Nucleus accumbens (tissue), 56 donors: ENCODE measurements around the gene PIEZO2.
"Not testable (repeated sequence)": the region's sequence is repeated elsewhere in the genome, so short reads cannot be mapped to it uniquely, and the experiment has no call there.

Experiments used
- DNase-seq, 56 donors: peaks; one replicate each; lab custom pipeline; 2025; lab: John Stamatoyannopoulos, UW

The PIEZO2 gene

DNA sequence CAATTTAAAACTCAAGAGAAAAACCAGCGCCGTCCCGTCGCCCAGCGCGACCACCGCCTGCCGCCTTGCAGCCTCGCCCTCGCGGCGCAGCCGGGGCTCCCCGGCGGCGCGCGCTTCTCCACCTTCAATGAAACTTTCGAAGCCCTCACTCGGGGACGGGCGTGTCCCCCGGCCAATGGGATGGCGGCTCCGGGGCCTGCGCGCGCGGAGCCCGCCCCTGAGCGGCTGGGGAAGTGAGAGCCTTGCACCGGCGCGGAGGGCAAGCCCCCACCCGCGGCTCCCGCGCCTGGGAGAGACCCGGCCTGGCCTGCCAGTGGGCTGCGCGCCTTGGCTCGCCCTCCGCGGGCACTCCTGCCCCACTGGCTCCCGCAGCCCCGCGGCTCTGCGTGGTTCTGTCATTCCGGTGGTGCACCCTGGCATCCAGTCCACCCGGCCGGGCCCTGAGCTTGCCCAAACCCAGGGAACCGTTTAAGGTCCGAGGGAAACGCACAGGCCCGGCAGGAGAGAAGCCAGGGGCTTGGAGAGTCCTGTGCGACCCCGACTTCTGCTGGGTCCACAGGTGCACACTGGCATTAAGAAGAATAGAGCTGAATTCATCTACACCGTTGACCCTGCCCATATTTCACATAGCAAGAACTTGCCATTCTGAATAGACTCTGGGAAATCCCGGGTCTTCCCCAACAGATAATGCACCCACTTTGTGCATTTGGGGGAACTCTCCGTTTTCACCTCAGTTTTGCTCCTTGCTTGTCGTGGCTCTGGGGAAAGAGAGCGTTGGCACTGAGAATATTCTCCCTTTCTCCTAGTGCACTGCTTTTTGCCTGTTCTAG lies at the start of gene PIEZO2:
TSS of gene PIEZO2 (minus strand) at position 129 of the 830 bp plus-strand sequence. CDS start 981 bp downstream, outside the sequence.
- DNase-seq, result peak in 52 of 56 donors; percentile 11 to 89 (median 64)

DNA sequence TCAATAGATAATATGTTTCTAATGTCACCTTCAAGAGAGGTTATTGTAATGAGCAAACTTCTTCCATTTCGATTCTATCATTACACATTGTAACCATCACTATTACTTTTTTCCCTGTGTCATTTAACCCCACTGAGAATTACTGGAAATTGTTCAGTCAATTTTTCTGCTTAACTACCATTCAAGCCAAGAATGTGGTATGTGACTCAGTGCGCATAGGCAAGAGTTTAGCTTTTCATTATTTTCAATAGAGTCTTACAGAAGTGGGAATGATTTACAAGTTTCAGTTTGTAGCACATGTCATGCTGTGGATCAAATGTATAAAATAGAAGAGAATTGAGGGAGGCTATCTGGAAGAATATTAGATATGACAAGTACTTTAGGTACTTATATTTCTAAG lies 34.3 kb upstream of the PIEZO2 start:
- no peak for DNase-seq

DNA sequence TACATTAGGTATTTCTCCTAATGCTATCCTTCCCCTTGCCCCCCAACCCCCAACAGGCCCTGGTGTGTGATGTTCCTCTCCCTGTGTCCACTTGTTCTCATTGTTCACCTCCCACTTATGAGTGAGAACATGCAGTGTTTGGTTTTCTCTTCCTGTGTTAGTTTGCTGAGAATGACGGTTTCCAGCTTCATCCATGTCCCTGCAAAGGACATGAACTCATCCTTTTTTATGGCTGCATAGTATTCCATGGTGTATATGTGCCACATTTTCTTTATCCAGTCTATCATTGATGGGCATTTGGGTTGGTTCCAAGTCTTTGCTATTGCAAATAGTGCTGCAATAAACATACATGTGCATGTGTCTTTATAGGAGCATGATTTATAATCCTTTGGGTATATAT lies 32.3 kb upstream of the PIEZO2 start:
- not testable (repeated sequence) for DNase-seq

DNA sequence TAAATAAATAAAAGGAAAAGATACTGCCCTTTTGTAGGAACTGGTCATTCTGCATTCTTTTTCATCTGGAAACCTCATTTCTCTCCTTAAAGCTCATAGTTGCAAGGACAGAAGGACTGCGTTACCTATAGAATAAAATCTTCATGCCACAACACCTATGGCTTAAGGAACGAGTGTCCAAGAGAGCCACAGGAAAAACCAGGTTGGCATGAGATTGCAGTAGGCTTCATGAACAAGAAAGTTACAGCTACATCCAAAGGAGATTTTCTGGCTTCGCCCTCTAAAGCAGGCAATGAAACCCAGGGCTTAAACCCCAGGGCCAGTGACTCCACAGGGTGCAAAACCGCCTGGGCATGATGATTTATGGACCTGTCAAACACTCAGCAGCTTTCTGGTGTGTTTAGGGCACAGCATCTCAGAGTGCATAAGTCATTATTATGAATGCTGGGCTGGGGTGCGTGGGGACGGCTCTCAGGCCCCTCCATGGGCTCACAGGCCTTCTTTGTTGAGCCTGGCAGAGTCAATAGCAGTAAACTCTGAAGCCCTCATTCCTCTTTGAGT lies 30.7 kb upstream of the PIEZO2 start:
- peak in 1 of 56 donors; percentile 0 for DNase-seq

DNA sequence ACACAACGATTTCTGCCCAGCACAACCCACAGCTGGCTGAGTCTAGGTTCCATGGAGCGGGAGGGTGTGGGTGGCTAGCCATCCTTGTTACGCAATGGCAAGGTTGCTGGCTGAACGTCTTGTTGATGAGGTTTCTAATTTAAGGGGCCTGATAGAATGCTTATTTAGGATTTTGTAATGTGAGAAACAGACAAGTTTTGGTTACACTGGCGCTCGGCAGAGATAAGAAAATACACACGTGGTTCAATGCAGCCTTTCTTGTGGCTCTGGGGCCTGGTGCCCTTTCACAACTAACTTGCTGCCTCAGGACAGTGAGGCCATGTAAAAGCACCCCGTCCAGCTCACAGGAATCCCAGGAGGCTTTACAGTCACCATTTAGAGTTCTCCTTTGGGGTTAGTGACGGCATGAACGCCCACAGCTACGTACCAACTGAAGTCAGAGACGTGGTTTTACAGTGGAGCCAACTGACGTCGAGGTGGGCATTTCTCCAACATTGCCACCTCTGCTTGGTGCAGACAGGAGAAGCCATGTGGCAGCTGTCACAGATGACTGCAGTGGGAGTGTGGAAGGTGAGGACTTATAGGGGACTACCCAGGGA lies 29.7 kb upstream of the PIEZO2 start:
- no peak for DNase-seq

DNA sequence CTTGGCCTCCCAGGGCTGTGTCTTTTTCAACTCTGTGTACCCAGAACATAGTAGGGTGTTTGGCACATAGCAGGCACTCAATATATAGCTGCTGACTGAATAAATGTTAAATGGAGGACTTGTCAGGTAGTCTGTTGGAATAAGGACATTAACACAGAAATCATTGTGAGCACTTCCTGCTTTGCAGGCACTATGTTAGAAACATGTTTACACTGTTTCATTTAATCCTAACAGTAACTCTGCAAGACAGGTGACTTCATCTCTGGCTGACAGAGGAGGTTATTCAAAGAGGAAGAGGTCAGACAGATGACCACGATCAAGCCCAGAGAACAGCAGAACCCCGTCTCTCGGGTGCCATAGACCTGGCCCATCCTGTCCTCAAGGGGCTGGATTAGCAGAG lies 28.0 kb upstream of the PIEZO2 start:
- no peak for DNase-seq

DNA sequence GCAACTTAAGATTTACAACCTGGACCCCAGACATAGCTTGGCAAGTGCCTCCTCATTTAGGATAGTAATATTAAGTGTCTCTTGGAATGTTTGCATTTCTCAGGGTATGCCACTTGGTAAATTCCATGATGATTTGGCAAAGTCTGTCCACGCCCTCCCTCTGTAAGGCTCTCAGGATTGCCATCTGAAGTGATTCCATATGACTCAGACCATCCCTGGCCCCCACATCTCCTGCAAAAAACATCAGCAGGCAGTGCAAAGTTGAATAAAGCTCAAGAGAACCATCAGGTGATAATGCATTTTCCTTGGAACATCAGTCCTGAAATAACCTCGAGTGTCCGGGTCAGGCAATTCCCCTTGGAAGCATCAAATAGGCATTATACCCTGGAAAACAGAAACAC lies 27.1 kb upstream of the PIEZO2 start:
- DNase-seq, result no peak

DNA sequence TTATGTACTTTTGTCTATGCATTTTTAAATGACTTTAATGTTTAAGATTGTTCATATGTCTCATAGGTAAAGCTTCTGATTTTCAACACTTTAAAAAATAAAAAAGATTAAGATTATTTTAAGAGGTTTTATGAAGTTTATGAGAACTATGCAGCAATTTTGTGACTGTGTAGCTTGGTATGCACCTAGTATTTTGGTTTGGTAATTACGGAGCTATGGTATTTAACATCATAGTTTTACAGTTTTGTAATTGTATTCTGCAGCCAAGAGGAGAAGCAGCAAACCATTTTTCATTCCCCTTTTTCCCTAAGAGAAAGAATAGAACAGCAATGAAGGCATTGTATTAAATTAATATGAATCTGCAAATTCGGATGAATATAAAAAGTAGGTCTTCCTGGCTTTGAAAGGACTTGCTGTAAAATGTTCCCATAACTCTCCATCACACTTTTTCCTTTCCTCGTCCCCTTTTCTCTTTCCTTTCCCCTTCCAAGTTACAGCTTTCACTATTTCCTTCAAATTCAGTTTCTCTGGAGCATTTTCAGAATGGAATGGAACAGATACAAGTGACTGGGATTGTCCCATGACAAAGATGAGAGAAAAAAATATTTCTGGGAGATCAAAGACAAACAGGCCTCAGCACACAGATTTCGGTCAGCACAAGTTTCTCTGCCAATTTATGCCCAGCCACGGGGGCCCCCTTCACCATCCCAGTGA lies 26.1 kb upstream of the PIEZO2 start:
- DNase-seq, result no peak

DNA sequence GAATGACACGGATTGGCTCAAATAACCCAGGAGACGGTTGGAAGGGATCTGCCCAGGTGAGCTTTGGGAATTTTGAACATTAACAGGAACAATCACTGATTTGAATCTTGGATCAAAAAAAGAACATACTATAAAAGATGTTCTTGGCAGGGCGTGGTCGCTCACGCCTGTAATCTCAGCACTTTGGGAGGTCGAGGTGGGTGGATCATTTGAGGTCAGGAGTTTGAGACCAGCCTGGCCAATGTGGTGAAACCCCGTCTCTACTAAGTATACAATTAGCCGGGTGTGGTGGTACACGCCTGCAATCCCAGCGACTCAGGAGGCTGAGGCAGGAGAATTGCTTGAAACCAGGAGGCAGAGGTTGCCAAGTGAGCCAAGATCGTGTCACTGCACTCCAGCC lies 24.8 kb upstream of the PIEZO2 start:
- not testable (repeated sequence) for DNase-seq

DNA sequence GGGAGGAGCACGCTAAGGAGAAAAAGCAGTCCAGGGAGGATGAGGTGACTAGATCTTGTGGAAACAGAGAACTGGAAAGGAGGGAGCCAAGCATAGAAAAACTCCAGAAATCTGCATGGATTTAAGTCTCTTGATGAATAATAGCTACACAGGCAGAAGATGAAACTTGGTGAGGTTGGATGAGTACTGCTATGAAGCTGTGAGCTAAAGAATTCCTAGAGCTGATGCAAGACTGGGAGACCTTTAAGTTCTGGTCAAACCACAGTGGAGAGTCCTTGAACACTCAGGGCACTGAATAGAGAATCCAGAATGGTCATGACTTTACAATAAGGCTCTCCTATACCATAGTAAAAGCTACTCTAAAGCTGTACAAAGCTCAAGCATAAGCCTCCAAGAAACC lies 18.4 kb upstream of the PIEZO2 start:
- no peak for DNase-seq

DNA sequence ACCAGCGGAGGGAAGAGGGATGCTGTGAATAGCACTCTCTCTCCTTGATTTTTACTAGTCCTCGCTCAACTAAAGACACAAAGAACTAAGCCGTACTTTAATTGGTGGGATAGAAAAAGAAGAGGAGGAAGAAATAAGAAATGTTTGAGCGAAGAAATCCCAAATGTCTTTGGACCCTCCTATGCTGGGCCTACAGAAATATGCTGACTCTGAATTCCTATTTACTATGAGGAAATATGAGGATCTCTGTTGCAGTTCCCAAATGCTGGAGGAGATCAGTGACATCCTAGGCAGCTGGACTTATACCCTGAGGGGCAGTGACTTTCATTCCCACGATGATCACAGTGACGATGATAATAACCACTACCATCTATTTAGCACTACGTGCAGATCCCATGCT lies 16.6 kb upstream of the PIEZO2 start:
- DNase-seq, result no peak

DNA sequence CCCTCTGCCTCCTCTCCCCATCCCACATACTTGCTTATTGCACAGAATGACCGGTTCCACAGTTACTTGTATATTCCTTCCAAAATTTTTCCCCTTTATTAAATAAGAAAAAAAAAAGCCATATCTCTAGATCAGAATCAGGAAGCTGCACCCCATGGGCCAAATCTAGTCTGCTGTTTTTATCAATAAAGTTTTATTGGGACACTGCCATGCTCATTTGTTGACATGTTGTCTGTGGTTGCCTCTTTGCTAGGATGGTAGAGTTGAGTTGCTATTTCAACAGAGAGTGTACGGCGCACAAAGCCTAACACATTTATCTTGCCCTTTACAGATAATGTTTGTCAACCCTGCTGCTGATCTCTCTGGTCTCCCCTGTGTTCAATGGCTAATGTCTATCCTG lies 15.8 kb upstream of the PIEZO2 start:
- DNase-seq, result no peak

DNA sequence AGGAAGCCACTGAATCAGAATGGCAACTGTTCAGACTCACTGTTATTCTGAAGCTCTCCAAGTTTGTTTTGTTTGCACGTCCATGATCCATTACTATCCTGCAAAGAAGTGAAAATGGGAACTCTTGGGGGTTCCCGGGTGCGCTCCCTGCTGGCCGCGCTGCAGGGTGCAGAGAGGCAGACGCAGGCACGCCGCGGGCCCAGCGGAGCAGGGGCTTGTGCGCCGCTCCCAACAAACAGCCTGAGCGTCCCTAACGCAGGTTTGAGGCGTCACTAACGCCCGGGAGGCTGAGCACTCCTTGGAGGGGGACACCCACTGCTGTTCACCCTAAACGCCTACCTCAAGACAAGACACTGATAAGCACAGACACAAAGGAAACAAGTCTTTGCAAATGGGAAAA lies 14.3 kb upstream of the PIEZO2 start:
- DNase-seq, result peak in 5 of 56 donors; percentile 3 to 43 (median 7)

DNA sequence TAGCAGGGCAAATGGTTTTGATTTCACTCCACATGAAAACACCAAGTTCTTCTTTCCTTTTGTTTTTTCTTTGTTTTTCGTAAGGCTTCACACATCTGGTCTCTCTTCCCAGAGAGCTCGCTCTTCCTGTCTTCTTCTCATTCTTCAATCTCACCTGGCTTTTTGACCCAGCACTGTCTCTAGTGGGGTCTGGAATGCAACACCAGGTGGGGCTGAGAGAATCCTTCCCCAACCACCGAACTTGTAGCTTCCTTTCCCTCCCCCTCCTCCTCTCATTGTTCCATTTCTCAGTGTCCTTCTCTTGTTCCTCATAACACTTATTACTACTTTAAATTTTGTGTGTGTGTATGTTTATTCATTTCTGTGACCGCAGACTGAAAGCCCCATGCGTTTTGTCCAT lies 13.5 kb upstream of the PIEZO2 start:
- DNase-seq, result no peak

DNA sequence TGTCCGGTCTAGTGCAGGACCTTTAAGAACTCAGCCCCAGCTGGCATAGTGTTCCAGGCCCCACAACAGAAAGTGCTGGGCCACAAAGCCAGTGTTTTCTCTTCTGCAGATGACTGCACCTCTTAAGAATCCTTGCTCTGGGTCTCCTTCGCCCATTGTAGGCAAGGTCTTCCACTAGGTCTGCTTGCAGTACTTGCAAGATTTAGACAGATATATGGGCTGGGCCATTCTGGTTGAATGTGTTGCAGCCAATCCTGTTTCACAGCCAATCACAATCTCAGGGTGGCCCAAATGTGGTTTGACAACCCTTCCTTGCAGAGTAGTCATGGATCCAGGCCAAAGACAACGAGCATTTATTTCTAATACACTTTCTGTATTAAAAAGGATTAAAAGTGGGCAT lies 13.1 kb upstream of the PIEZO2 start:
- no peak for DNase-seq

DNA sequence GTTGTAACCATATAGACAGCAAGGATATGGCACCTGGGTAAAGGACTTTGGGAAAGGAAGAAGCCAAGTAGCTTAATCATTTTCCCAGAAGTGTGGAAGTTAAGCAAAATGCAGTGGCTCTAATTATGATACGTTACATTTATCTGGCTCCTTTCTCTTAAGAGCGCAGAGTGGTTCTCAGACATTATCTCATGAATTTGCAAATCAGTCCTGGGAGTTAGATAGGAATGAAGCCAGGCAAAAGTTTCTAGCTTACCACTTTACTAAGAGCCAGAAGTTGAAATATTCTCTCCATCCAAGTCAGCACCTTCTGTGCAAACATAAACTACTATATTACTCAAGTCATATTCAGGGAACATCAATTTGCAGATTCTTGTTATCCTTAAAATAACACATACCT lies 10.9 kb upstream of the PIEZO2 start:
- no peak for DNase-seq

DNA sequence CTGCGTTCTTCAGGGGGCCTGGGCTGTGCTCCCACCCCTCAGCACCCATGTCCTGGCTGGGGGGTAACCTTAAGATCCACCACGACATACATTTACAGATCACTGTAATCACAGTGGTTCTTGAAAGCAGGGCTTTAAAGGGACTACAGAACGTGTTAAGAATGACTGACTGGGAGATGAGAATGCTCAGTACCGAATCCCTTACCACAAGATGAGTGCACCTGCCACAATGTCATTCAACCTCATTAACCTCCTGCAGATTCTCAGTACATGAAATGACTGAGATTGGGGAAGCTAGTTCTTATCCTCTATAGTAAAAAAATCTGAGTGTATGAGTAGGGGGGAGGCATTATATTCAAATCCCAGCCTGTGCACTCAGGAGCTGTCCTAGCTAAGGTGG lies 10.5 kb upstream of the PIEZO2 start:
- DNase-seq, result no peak

DNA sequence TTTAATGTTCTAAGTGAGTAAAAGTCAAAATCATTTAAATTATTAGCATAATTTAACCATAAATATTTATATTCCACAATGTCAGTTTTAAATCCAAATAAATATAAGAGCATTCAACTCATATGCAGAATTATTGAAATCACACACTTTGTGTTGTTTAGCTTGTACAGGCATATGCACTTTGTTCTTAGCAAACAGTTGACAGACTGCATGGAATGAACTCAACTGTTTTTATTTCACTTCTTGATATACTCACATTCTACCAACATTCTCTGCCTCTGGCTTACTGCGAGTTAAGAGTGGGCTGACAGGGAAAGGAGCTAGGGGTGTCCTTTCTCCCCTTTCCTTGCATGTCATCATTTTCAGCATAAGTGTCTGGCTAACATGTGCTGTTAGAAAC lies 7.6 kb upstream of the PIEZO2 start:
- DNase-seq, result no peak

DNA sequence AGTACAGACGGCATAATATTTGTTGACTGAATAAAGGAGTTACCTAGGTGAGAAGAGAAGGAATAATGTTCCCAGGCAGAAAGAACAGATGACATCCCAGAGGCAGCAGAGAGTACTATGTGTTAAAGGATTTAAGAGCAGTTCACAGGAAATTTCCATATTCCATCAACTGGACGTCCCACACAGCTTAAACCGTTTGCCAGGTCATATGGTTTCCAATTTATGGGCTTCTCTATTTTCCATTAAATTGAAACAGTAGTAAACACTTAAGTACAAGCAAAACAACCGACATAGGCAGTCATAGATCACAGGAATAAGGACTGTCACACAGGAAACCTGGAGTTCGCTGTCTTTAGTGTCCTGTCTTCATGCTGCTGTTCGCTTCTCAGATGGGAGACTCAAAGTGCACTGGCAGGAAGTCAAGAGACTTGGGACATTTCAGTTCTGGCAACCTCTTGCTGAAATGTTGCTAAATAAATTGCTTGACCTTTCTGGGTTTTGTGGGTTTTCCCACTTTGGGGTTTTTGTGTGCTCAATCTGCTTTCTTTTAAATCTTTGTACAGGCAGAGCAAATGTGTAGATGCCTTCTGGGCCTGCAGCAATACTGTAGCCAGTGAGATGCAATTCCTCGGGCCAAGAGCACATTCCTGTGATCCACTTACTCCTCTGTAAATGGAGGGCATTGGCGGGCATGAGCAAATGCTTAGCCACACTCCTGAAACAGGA lies 5.8 kb upstream of the PIEZO2 start:
- no peak for DNase-seq

DNA sequence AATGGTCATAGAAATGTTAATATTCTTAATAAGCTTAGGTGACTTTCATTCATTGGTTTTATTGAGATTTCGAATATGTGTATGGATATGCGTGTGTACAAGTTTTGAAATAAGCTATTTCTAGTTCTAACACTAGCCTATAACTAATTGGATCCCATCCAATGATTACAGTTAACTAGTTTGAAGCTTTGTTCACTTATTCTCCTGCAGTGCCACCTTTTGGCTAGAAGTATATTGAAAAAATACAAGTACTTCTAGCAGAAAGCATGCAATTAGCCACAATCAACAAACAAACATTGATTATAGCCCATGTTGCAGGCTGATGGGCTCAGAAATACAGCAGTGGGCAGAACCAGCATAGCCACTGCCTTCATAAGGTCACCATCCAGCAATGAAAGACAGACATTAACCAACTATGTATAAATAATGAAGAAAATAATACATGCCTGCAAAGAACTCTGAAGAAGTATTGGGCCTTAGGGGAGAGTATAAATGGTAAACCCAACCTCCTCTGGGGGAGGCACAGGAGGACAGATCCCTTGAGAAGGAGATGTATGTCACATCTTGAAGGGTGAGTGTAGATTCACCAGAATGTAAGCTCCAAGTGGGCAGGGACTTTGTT lies 5.1 kb upstream of the PIEZO2 start:
- DNase-seq, result peak in 1 of 56 donors; percentile 5
